ENCODE data around the gene ELOVL5.

The ELOVL5 gene

GRCh38 chr6:53338304-53338703 is 10.4 kb downstream of the ELOVL5 start:
- no peak overlapping the region for H3K27ac ChIP-seq
- TF ChIP-seq CTCF (conservative IDR thresholded peaks at IDR 0.05) (no peak), ZFX (IDR thresholded peaks at IDR 0.05) (no peak)

GRCh38 chr6:53336070-53336469 is 12.7 kb downstream of the ELOVL5 start:
- peak overlapping the region; percentile 26; the same call in 1 of the 2 replicates for H3K27ac ChIP-seq
- TF ChIP-seq CTCF (conservative IDR thresholded peaks at IDR 0.05) (no peak), ZFX (IDR thresholded peaks at IDR 0.05) (no peak)

- TF ChIP-seq CTCF (conservative IDR thresholded peaks at IDR 0.05) (no peak), ZFX (IDR thresholded peaks at IDR 0.05) (no peak)
- peak overlapping the region; percentile 26; the same call in 1 of the 2 replicates for H3K27ac ChIP-seq
These were observed 13.3 kb downstream of the ELOVL5 start for GRCh38 chr6:53335224-53335994.

GRCh38 chr6:53333439-53334408 is 15.0 kb downstream of the ELOVL5 start:
- TF ChIP-seq ZFX (IDR thresholded peaks at IDR 0.05) (no peak), CTCF (conservative IDR thresholded peaks at IDR 0.05) (no peak)
- no peak overlapping the region for H3K27ac ChIP-seq

GRCh38 chr6:53331678-53332077 is 17.1 kb downstream of the ELOVL5 start:
- H3K27ac ChIP-seq = no peak overlapping the region
- TF ChIP-seq ZFX (IDR thresholded peaks at IDR 0.05) (no peak), CTCF (conservative IDR thresholded peaks at IDR 0.05) (no peak)

- TF ChIP-seq ZFX (IDR thresholded peaks at IDR 0.05) (no peak), CTCF (conservative IDR thresholded peaks at IDR 0.05) (no peak)
These were observed 18.6 kb downstream of the ELOVL5 start for GRCh38 chr6:53330137-53330536.

GRCh38 chr6:53328375-53328774 is 20.4 kb downstream of the ELOVL5 start:
- no peak overlapping the region for H3K27ac ChIP-seq
- no peak for TF ChIP-seq CTCF (conservative IDR thresholded peaks at IDR 0.05)
- TF ChIP-seq ZFX (IDR thresholded peaks at IDR 0.05) = no peak

More at GRCh38 chr6:53330137-53330536, 18.6 kb downstream of the ELOVL5 start:
- no peak overlapping the region for H3K27ac ChIP-seq

Measured in C4-2B (cell line).